H1 (cell line): ENCODE measurements around the gene ISCA2. TPM values are rescaled to one million over a fixed set of nuclear protein-coding genes. Genes with fewer than 3 reads are reported as not detected.

Source experiments
- CTCF ChIA-PET: fragments of 300-600 bp; sonication (Branson Sonifier 250); formaldehyde crosslinking; loops from one replicate; lab custom pipeline; 2021; ENCODE audit not compliant: partially characterized antibody; lab: Charles Lee
- POLR2A ChIA-PET: fragments of 300-600 bp; sonication (Branson Sonifier 250); formaldehyde crosslinking; loops from one replicate; lab custom pipeline; 2021; ENCODE audit warnings: inconsistent platforms; ENCODE audit not compliant: partially characterized antibody; lab: Charles Lee
- DNase-seq, 2 experiments: peaks; one replicate each; pipeline versions ENCODE4 v3.0.0 to v3.0.0-alpha.2; 2010 to 2022; ENCODE audit warnings: low spot score in 2 of 2, low read depth in 1 of 2, mixed read lengths in 1 of 2
- FAIRE-seq: peaks from 2 replicates; lab custom pipeline; 2011; peaks lifted over from hg19 to GRCh38; lab: Jason Lieb, UNC
- H2AFZ ChIP-seq: 2 replicates; pipeline ENCODE4 v1.8.1; 2012; ENCODE audit warnings: low read length, inconsistent platforms
- H2AK5ac ChIP-seq: 2 replicates; pipeline ENCODE4 v1.6.1; 2013; ENCODE audit warnings: low read depth, low read length
- H2BK120ac ChIP-seq: replicated peaks from 2 replicates; pipeline ENCODE3; 2013; ENCODE audit warnings: low read depth, low read length, inconsistent platforms
- H2BK12ac ChIP-seq: 2 replicates; pipeline ENCODE4 v1.6.1; 2013; ENCODE audit warnings: low read depth, low read length
- H2BK15ac ChIP-seq: 2 replicates; pipeline ENCODE4 v1.6.1; 2013; ENCODE audit warnings: low read length
- H2BK20ac ChIP-seq: 2 replicates; pipeline ENCODE4 v1.6.1; 2013; ENCODE audit warnings: low read length
- H2BK5ac ChIP-seq: 2 replicates; pipeline ENCODE4 v1.6.1; 2013; ENCODE audit warnings: low read depth, low read length
- H3K14ac ChIP-seq: 2 replicates; pipeline ENCODE4 v1.6.1; 2013; ENCODE audit warnings: inconsistent platforms; ENCODE audit not compliant: insufficient read length
- H3K18ac ChIP-seq: 2 replicates; pipeline ENCODE4 v1.6.1; 2013; ENCODE audit warnings: low read length; ENCODE audit errors: extremely low read depth
- H3K23ac ChIP-seq: 2 replicates; pipeline ENCODE4 v1.6.1; 2013; ENCODE audit warnings: inconsistent platforms; ENCODE audit not compliant: insufficient read length
- H3K23me2 ChIP-seq: 2 replicates; pipeline ENCODE4 v1.6.1; 2013; ENCODE audit warnings: low read depth, low read length
- H3K27ac ChIP-seq: 2 replicates; pipeline ENCODE4 v1.6.1; 2011; ENCODE audit warnings: low read depth, low read length, inconsistent platforms
- H3K27me3 ChIP-seq, 4 experiments: replicated peaks in 1 of 4; 1 replicate in 1 of 4; 2 replicates in 3 of 4; pipeline versions ENCODE4 v1.6.1 to v1.8.1; 2011 to 2013; ENCODE audit warnings: low read length in 3 of 4, mild to moderate bottlenecking in 3 of 4, inconsistent platforms in 2 of 4, mixed read lengths in 2 of 4, moderate library complexity in 1 of 4; ENCODE audit not compliant: control insufficient read depth in 3 of 4, insufficient read depth in 3 of 4; ENCODE audit errors: extremely low read depth in 1 of 4
- H3K36me3 ChIP-seq, 4 experiments: 2 replicates each; pipeline versions ENCODE4 v1.6.1 to v1.8.1; 2011 to 2013; ENCODE audit warnings: mild to moderate bottlenecking in 4 of 4, low read length in 3 of 4, moderate library complexity in 2 of 4, control low read depth in 1 of 4, inconsistent platforms in 1 of 4; ENCODE audit not compliant: insufficient read depth in 4 of 4, control insufficient read depth in 2 of 4
- H3K4ac ChIP-seq: replicated peaks from 2 replicates; pipeline ENCODE3; 2013; ENCODE audit warnings: low read length, low read depth, mixed read lengths, inconsistent platforms; ENCODE audit not compliant: insufficient read length
- H3K4me1 ChIP-seq, 4 experiments: replicated peaks in 1 of 4; 1 replicate in 1 of 4; 2 replicates in 3 of 4; pipeline versions ENCODE4 v1.6.1 to v1.8.1; 2011 to 2013; ENCODE audit warnings: low read length in 3 of 4, inconsistent platforms in 2 of 4, mixed read lengths in 1 of 4; ENCODE audit not compliant: insufficient read depth in 4 of 4, control insufficient read depth in 3 of 4
- H3K4me2 ChIP-seq, 2 experiments: 2 replicates each; pipeline versions ENCODE4 v1.6.1 to v1.8.1; 2011 to 2013; ENCODE audit warnings: low read depth in 2 of 2, low read length in 2 of 2, control low read depth in 1 of 2, inconsistent platforms in 1 of 2, mild to moderate bottlenecking in 1 of 2; ENCODE audit not compliant: insufficient read depth in 1 of 2
- H3K4me3 ChIP-seq, 4 experiments: fragments of 200-600, 300-600 bp in 1 of 4; sonication (generic), shearing (Covaris generic), sonication (Bioruptor Twin) in 1 of 4; 2 replicates each; pipeline versions ENCODE4 v1.5.1 to v1.8.1; 2011 to 2016; ENCODE audit warnings: low read length in 4 of 4, low read depth in 3 of 4, control low read depth in 2 of 4, inconsistent platforms in 2 of 4, mild to moderate bottlenecking in 2 of 4, mixed read lengths in 1 of 4, moderate library complexity in 1 of 4; ENCODE audit not compliant: insufficient read depth in 2 of 4; ENCODE audit errors: extremely low read depth in 1 of 4
- H3K56ac ChIP-seq: replicated peaks from 2 replicates; pipeline ENCODE3; 2013; ENCODE audit warnings: low read depth, mild to moderate bottlenecking, mixed read lengths, low read length, inconsistent platforms; ENCODE audit not compliant: insufficient read length
- H3K79me1 ChIP-seq: 2 replicates; pipeline ENCODE4 v1.6.1; 2013; ENCODE audit warnings: low read depth, low read length, control low read depth
- H3K79me2 ChIP-seq, 2 experiments: 2 replicates each; pipeline versions ENCODE4 v1.6.1 to v1.8.1; 2012 to 2013; ENCODE audit warnings: low read length in 2 of 2, mild to moderate bottlenecking in 2 of 2, inconsistent platforms in 1 of 2; ENCODE audit not compliant: insufficient read depth in 2 of 2, control insufficient read depth in 1 of 2
- H3K9ac ChIP-seq, 4 experiments: replicated peaks in 1 of 4; 1 replicate in 1 of 4; 2 replicates in 3 of 4; pipeline versions ENCODE4 v1.6.1 to v1.8.1; 2011 to 2013; ENCODE audit warnings: low read depth in 3 of 4, low read length in 3 of 4, control low read depth in 2 of 4, mild to moderate bottlenecking in 2 of 4, moderate library complexity in 2 of 4, inconsistent platforms in 1 of 4; ENCODE audit errors: extremely low read depth in 1 of 4
- H3K9me3 ChIP-seq, 2 experiments: 2 replicates each; pipeline versions ENCODE4 v1.6.1 to v1.8.1; 2012 to 2013; ENCODE audit warnings: mild to moderate bottlenecking in 2 of 2, moderate library complexity in 2 of 2, control low read depth in 1 of 2, inconsistent platforms in 1 of 2, low read depth in 1 of 2, low read length in 1 of 2, mixed read lengths in 1 of 2; ENCODE audit not compliant: insufficient read depth in 2 of 2
- H4K20me1 ChIP-seq, 2 experiments: replicated peaks in 1 of 2; 2 replicates each; pipeline versions ENCODE3 to v1.8.1; 2011 to 2013; ENCODE audit warnings: inconsistent platforms in 2 of 2, low read length in 2 of 2, mild to moderate bottlenecking in 1 of 2; ENCODE audit not compliant: insufficient read depth in 2 of 2, control insufficient read depth in 1 of 2
- H4K5ac ChIP-seq: 2 replicates; pipeline ENCODE4 v1.6.1; 2013; ENCODE audit warnings: low read length, low read depth, mixed read lengths, inconsistent platforms; ENCODE audit not compliant: insufficient read length
- H4K8ac ChIP-seq: 2 replicates; pipeline ENCODE4 v1.8.0; 2013; ENCODE audit warnings: mild to moderate bottlenecking, moderate library complexity, low read length, inconsistent platforms; ENCODE audit not compliant: insufficient read depth; ENCODE audit errors: extremely low read depth
- H4K91ac ChIP-seq: replicated peaks from 2 replicates; pipeline ENCODE3; 2013; ENCODE audit warnings: low read length, mixed read lengths, inconsistent platforms; ENCODE audit not compliant: insufficient read length
- CREB1 ChIP-seq: IDR thresholded peaks from 2 replicates; pipeline ENCODE4 v1.6.1; 2012; ENCODE audit warnings: inconsistent platforms
- CTCF ChIP-seq, 3 experiments: IDR thresholded peaks; 1 replicate in 2 of 3; 2 replicates in 1 of 3; pipeline versions ENCODE4 v1.5.1 to v1.6.1; 2011; ENCODE audit warnings: low read length in 3 of 3, mild to moderate bottlenecking in 3 of 3, inconsistent platforms in 2 of 3, low read depth in 1 of 3, moderate library complexity in 1 of 3; ENCODE audit not compliant: insufficient read depth in 1 of 3; ENCODE audit errors: control extremely low read depth in 1 of 3
- E2F6 ChIP-seq: IDR thresholded peaks from 2 replicates; pipeline ENCODE4 v1.6.1; 2012; ENCODE audit warnings: inconsistent platforms
- EP300 ChIP-seq, 2 experiments: IDR thresholded peaks; 1 replicate in 1 of 2; 2 replicates in 1 of 2; pipeline ENCODE4 v1.6.1; 2011 to 2012; ENCODE audit warnings: low read depth in 2 of 2, low read length in 2 of 2, mild to moderate bottlenecking in 2 of 2, borderline replicate concordance in 1 of 2, inconsistent platforms in 1 of 2, moderate library complexity in 1 of 2
- EZH2 ChIP-seq: fragments of 200-600 bp; sonication (generic); IDR thresholded peaks from 2 replicates; pipeline ENCODE4 v1.7.1; 2012; ENCODE audit warnings: low read depth, mild to moderate bottlenecking, moderate library complexity, low read length, inconsistent platforms; ENCODE audit not compliant: severe bottlenecking
- KDM4A ChIP-seq: IDR thresholded peaks from one replicate; pipeline ENCODE4 v1.7.1; 2012; ENCODE audit warnings: low read depth, mild to moderate bottlenecking, moderate library complexity, low read length, inconsistent platforms; ENCODE audit not compliant: severe bottlenecking
- RXRA ChIP-seq: IDR thresholded peaks from 2 replicates; pipeline ENCODE4 v1.6.1; 2011; ENCODE audit warnings: low read depth, mild to moderate bottlenecking, low read length, moderate library complexity; ENCODE audit not compliant: insufficient read depth
- SIX5 ChIP-seq: IDR thresholded peaks from 2 replicates; pipeline ENCODE4 v1.6.1; 2011; ENCODE audit warnings: mild to moderate bottlenecking, low read depth, low read length
- SP1 ChIP-seq: IDR thresholded peaks from 2 replicates; pipeline ENCODE4 v1.6.1; 2011; ENCODE audit warnings: low read depth, low read length
- WGBS, 2 experiments: shearing (Covaris generic) in 1 of 2; methylation state at CpG; one replicate each; pipeline versions ENCODE4 v1.1.6 to v1.1.7; 2013 to 2015; ENCODE audit warnings: low lambda C conversion rate in 2 of 2, mixed read lengths in 2 of 2, inconsistent platforms in 1 of 2, low coverage in 1 of 2, missing lambda C conversion rate in 1 of 2; ENCODE audit not compliant: insufficient replicate concordance in 2 of 2, insufficient coverage in 1 of 2, insufficient read length in 1 of 2; ENCODE audit errors: extremely low coverage in 1 of 2, missing lambda C conversion rate in 1 of 2; 5-methylcytosine and 5-hydroxymethylcytosine counted together
- polyA plus RNA-seq, 7 experiments: library from polyadenylated mRNA; depleted of rRNA in 3 of 7; stranded (reverse) in 5 of 7; unstranded in 2 of 7; fragments of >200 nt in 5 of 7; fragments of 200-250 nt in 2 of 7; gene quantifications; 1 replicate in 5 of 7; 2 replicates in 1 of 7; 4 replicates in 1 of 7; pipeline versions ENCODE4 v1.2.1 to v1.2.3, GENCODE V29; 2011 to 2013; ENCODE audit warnings: missing spikeins in 2 of 7, mixed read lengths in 2 of 7
- total RNA-seq: library from RNA; stranded (reverse); fragmentation: NEBNext Ultra II Directional; extraction: Animal tissue kit (Norgen Biotek cat#: 25700); gene quantifications from 2 replicates; pipeline ENCODE4 v1.2.1, GENCODE V29; 2021

ISCA2 gene
- total and polyA plus RNA-seq, 2 of the 8 experiments (the other 6 are each of a cell fraction or from before 2014, with no cell fraction given) = 43.5 to 78.6 TPM

GRCh38 chr14:74501135-74501614 lies 7.6 kb downstream of the ISCA2 start:
- Histone ChIP-seq H4K5ac (peak overlapping the region; percentile 18), H3K27ac (peak overlapping the region; percentile 84), H3K9ac (peak overlapping the region in 2 of 4 experiments; percentile 70 to 72; a peak in 4 of 7 replicates), H3K4me3 (peak overlapping the region in 3 of 4 experiments; percentile 10 to 32 (median 15); a peak in 4 of 8 replicates), H3K23ac (no peak overlapping the region), H3K4ac (no peak overlapping the region), H3K18ac (peak overlapping the region; percentile 6; the same call in 1 of the 2 replicates), H3K56ac (no peak overlapping the region), H3K79me2 (no peaks in the 10 kb centered on the region), H4K8ac (peak overlapping the region; percentile 66; the same call in 1 of the 2 replicates), H4K91ac (no peak overlapping the region), H3K79me1 (no peaks in the 10 kb centered on the region), H2AFZ (no peak overlapping the region), H3K9me3 (no peaks in the 10 kb centered on the region), H2BK15ac (0 out of 2 replicates have a peak overlapping the region, but pooled peaks have one; percentile 36), H2BK20ac (no peak overlapping the region), H3K27me3 (no peaks in the 10 kb centered on the region), H2BK120ac (no peak overlapping the region), H3K4me1 (peaks cover 4 to 19% (median 16%) of the 10 kb centered on the region in 4 experiments), H2AK5ac (no peak overlapping the region), H4K20me1 (peaks cover 0 to 3% of the 10 kb centered on the region in 2 experiments), H3K23me2 (no peaks in the 10 kb centered on the region), H2BK12ac (0 out of 2 replicates have a peak overlapping the region, but pooled peaks have one; percentile 5), H3K36me3 (no peaks in the 10 kb centered on the region), H3K14ac (no peak overlapping the region), H3K4me2 (peak overlapping the region; percentile 19 to 60), H2BK5ac (peak overlapping the region; percentile 37)
- DNase-seq (peak; percentile 56 to 77), FAIRE-seq (peak; percentile 66)
- ChIA-PET POLR2A (interaction anchor here (1.0 to 1.8 kb wide), 2 partner anchors 13 to 24 kb away, joined by 3 to 5 read pairs; no protein-coding TSS in a partner anchor), CTCF (interaction anchor here (0.7 to 6.2 kb wide), 24 partner anchors 9 to 226 kb away, joined by 3 to 64 read pairs (median 6); no protein-coding TSS in a partner anchor)
- 40% methylated on average over 16 of the region's 16 CpGs; no CpG with 5 or more reads in 1 of the 2 experiments for WGBS, 2 experiments
- no peak for TF ChIP-seq EZH2
- 0 out of 2 replicates have a peak, but pooled peaks have one; percentile 36 for TF ChIP-seq SP1
- TF ChIP-seq RXRA = no peak
- no peak for TF ChIP-seq EP300 (IDR thresholded peaks at IDR 0.05; ENCODE audit: borderline replicate concordance in 1 of 2, low read depth in 2 of 2, low read length in 2 of 2)
- peak; percentile 64 for TF ChIP-seq E2F6
- TF ChIP-seq CTCF (IDR thresholded peaks at IDR 0.05; ENCODE audit: control extremely low read depth in 1 of 3, insufficient read depth in 1 of 3, low read depth in 1 of 3, low read length in 3 of 3) = peak in 2 of 3 experiments; percentile 88 to 94; a peak in 3 of 4 replicates
- TF ChIP-seq KDM4A = no peak
- TF ChIP-seq CREB1 = no peak
- no peak for TF ChIP-seq SIX5
